GM19397 (cell line): Measurements from ENCODE around the gene CA10.

Experiments
- ATAC-seq: cut with Tn5 transposase; IDR thresholded peaks from one replicate; pipeline ENCODE4 v1.9.1; 2021; ENCODE audit warnings: mild to moderate bottlenecking, moderate library complexity; ENCODE audit not compliant: unreplicated experiment

The CA10 gene

DNA sequence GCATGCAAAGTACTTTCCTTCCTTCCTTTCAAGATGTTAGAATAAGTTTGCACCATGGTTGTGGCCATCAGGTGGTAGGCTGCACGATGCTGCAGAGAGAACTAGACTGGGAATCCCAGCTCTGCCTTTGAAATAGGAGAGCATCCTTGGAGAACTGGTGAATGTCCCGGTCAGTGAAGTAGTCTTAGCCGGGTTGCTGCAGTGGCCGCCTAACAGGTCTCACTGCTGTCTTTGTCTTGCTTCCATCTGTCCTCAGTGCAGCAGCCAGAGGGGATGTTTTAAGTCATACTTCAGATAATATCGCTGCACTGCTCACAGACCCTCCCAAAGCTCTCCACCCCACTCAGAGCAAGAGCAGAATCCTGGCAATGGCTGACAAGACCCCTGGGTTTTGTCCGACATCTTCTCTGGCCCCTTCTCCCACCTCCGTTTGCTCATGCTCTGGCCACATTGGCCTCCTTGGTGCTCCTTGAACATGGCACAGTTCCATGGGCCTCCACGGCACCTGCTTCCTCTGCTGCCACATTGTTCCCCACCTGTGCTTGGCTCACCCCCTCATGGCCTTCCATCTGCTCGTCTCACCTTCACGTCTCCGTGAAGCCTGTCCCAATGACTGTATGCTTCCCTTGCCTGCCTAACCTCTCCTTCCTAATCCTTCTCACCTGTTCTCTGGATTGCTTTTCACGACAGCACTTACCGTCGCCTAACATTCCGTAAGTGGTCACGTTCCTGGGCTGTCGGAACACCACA, 458.3 kb downstream of the CA10 start:
- ATAC-seq: no peak

DNA sequence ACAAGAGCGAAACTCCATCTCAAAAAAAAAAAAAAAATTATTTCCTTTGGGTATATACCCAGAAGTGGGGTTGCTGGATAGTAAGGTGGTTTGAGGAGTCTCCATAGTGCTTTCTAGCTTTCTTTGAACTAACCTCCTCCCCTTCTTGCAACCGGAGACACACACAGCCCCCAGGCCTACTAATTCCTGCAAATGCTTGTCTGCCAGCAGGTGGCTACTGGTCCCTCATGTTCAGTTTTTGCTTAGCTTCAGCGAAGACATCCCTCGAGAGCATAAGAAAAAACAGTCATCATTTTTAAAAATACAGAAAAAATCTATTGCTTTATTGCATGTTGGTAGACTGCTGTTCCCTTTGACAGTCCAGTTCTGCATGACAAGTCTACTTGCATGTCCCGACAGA, 459.2 kb downstream of the CA10 start:
- no peak for ATAC-seq

DNA sequence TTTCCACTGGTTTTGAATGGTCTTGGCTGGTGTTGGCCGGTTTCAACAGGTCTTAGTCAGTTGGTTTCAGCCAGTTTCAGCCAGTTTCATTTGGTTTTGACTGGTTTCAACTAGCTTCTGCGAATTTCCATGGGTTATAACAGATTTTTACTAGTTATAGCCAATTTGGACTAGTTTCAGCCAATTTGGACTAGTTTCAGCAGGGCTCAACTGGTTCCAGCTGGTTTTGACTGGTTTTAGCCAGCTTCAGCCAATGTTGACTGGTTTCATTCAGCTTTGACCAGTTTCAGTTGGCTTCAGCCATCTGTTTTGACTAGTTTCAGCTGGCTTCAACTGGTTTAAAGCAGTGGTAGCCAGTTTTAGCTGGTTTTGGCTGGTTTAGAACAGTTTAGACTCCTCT, 465.6 kb downstream of the CA10 start:
- ATAC-seq: no peak

DNA sequence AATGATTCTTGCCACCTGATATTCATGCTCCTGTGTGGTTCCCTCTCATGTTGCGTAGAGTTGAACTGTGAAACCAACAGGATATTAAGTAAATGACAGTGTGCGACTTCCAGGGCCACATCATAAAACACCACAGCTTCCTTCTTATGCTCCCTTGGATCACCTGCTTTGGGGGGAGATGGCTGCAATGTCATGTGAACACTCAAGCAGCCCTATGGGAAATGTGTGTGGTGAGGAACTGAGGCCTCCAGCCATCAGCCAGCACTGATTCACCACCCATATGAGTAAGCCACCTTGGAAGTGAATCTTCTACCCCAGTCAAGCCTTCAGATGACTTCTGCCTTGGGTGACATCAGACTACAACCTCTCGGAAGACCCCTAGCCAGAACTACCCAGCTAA, 470.6 kb downstream of the CA10 start:
- ATAC-seq: no peak

DNA sequence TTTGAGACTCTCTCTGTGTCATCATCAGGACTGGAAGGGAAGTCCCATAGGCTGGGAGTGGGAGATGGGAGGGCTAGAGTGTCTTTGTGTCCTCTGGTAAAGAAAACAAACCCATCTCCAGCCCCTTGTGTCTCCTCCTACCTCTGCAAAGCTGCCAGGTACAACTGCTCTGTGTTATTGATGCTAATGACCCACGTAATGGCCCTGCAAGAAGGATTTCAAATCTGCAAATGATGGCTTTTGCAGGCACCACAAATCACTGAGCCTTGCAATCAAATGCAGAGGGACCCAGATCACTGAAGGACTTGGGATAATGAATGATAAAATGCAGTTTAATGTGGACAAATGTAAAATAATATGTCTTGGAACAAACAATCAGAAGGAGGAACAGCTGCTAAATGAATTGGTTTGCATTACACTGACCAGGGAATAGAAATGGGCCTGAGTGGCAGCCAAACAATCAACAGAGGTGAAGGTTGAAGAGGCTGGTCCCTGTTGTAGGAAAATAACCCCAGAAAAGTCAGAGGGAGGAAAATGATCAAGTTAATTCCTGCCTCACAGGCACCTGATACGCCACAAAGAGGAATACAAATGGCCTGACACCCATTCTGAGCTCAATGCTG, 473.1 kb downstream of the CA10 start:
- no peak for ATAC-seq

DNA sequence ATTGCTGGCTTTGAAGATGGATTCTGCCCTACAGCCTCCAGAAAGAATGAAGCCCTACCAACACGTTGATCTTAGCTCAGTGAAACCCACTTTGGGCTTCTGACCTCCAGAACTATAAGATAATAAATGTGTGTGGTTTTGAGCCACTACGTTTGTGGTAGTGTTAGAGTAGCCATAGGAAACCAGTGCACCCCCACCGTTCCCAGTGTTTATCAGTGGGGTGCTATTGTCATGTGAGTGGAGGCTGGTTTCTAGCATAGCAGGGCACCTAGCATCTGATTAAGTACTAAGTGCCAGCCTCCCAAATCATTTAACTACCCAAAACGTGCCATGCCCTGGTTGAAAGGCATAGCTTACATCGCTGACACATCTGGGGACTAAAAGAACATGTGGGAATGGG, 474.3 kb downstream of the CA10 start:
- no peak for ATAC-seq

DNA sequence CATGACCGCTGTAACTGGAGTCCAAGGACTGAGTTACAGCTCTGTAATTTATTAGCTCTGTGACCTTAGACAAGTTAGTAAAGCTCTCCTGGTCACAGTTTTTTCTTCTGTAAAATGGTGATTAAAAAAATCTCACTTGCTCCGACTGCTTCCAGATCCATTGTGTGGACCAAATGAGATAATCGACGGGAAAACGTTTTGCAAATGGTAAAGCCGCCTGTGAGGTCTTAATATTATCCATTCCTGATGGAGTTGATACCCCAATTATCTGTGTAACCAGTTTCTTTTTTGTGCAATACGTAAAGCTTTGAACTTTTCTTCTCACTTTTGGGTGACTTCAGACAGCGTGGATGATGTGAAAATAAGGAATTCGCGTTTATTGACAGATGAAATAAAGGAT, 475.2 kb downstream of the CA10 start:
- no peak for ATAC-seq

DNA sequence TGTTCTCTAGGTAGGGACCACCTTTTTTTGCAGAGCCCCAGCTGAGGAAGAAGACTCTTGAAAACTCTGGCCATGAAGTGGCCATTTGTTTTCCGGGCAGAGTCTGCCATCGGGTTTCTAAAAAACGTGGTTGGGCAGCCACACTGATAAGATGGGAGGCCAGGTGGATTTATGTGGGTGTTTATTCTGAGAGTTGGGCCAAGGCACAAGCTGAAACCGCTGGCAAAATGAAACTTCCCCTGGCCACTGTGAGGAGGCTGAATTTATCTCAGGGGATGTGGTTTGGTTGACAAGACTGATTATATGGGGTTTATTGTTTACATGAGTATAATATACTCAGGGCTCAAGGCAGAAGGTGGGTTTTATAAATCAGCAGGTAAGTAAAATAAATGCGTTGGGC, 476.4 kb downstream of the CA10 start:
- ATAC-seq: no peak

DNA sequence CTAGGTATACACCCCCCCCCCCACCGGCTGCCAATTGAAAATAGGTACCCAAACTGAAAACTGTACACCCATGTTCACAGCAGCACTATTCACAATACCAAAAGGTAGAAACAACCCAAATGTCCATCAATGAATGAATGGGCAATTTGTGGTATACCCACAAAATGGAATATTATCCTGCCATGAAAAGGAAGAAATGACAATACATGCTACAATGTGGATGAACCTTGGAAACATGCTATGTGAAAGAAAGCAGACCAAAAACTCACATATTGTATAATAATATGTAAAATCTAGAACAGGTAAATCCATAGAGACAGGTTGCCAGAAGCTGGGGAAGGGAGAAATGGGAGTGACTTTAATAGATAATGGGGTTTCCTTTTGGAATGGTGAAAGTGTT, 480.6 kb downstream of the CA10 start:
- ATAC-seq: no peak

DNA sequence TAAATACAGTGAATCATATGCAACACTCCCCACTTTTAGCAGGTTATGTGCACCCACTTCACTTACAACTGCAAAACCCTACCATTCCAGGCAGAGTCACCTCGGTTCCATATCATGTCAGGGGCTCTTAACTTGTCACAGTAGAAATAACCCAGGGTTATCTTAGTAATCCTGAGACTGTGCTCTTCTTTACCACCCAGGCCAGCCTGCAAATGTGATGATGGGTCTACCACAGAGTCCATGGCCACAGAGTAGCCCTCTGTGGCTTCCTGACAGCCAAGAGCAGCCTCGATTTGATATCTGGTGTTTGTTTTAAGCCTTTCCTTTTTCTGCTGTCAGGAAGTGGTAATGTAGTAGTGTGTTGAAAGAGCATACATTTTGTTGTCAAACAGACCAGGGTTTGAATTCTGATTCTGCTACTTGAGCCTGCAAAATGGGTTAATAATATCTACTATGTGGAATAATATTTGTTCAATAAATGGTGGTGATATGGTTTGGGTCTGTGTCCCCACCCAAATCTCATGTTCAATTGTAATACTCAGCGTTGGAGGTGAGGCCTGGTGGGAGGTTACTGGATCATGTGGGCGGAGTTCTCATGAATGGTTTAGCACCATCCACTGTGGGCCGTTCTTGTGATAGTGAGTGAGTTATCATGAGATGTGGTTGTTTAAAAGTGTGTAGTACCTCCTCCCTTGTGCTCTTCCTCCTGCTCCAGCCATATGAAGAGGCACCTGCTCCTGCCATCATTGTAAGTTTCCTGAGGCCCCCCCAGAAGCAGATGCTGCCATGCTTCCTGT, 481.6 kb downstream of the CA10 start:
- ATAC-seq: no peak

DNA sequence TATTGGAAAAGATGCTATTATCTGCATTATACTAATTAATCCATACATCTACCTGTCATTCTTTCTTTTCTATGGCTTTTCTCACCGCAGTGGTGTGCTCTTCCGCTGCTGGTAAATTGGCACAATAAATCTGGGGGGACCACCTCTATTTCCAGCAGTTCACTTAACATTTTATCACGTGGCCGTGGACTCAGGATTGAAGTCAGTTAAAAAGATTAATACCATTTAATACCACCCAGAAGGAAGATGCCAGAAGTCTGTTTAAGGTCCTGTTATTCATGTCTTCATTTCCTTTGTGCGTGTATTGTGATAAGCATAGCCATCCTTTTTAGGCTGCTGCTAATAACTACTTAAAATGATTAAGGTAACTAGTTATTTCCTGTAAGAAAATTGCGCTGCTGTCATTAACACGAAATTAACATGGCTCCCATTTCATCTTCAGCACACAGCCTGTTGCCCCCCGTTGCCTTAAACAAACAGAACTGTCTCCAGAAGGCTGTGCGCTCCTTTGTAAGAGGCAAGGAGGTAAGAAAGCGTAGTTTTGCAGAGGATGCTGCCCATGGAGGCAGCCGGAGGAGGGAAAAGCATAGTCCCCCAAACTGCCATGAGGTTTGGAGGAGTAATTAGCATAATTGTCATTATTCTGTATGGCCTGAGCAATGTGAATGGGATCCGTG, 483.8 kb downstream of the CA10 start:
- no peak for ATAC-seq

DNA sequence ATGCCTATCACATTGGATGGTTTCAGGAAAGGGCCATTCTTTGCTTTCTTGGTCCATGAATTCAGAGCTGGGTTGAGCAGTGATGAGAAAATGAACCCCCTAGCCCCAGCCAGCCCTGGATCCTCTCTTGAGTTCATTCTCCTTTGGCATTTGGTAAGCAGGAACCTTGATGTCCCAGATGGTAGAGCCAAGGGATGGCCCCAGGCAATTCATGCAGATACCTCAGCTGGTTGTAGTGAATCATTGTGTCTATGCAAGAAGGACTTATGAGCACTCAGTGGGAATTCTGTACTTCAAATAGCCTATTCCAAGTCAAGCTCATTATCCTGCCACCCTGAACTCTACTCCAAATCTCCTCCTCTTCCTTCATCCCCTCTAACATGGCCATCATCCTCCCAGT, 485.4 kb downstream of the CA10 start:
- no peak for ATAC-seq

DNA sequence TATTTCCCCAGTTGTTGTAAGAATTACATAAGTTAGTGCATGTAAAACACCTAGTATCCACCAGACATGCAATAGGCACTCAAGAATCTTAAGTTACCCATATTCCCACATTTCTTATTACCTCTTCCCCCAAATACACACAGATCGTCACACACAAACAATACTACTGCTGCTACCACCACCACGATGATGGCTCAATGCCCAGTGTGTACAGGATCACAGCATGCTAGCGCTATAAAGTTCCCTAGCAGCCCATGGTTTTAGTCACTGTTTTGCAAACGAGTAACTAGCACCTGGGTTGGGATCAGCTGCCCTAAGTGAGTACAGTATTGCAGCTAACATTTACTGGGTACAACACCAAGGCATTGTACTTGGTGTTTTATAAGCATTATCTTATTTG, 486.4 kb downstream of the CA10 start:
- no peak for ATAC-seq

DNA sequence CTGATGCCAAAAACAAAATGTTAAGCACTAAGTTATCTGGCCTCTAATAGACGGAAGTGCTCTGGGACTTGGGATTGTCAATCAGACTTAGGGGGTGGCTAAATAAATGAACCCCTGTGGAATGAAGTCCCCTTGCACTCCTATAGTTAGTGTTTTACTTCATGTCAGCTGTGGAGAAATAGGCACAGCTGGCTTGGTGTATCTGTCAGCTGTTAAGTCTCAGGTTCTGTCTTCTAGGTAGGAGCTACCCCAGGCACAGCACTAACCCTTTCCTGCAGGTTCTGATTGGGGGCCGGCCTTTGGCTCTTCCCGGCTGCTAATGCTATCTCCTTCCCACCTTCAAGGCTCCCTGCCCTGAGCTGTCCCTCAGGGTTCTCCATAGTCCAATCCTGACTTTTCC, 487.6 kb downstream of the CA10 start:
- no peak for ATAC-seq

DNA sequence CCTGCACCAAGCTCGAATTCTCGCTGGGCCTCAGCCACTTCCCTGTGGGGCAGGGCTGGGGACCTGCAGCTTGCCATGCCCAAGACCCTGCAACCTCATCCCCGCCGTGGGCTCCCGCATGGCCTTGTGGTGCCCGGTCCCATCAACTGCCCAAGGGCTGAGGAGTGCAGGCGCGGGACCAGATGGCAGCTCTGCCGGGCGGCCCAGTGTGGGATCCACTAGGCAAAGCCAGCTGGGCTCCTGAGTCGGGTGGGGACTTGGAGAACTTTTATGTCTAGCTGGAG, 489.6 kb downstream of the CA10 start:
- no peak for ATAC-seq

DNA sequence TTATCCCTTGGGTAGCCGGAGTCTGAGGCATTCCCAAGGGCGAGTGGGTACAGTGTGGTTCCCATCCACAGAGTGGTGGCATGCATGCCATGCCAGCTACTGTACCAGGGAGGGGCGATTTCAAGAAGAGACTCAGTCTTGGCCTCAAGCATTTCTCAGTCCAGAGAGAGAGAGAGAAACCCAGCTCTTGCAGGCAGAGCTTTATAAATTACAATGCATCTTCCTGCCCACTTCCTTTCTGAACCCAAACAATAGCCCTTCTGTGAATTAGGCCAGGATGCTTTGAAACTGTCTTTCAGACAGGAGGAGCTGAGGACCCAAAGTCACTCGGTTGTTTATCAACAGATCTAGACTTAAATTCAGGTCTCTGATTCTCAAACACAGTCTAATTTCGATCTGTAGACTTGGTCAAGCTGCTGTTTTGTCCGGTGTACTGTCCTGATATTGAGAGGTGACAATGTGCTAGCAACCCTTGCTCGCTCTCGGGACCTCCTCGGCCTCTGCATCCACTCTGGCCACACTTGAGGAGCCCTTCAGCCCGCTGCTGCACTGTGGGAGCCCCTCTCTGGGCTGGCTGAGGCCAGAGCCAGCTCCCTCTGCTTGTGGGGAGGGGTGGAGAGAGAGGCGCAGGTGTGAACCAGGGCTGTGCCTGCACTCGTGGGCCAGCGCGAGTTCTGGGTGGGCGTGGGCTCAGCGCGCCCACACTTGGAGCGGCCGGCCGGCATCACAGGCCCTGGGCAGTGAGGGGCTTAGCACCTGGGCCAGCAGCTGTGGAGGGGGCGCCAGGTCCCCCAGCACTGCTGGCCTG, 490.2 kb downstream of the CA10 start:
- no peak for ATAC-seq

DNA sequence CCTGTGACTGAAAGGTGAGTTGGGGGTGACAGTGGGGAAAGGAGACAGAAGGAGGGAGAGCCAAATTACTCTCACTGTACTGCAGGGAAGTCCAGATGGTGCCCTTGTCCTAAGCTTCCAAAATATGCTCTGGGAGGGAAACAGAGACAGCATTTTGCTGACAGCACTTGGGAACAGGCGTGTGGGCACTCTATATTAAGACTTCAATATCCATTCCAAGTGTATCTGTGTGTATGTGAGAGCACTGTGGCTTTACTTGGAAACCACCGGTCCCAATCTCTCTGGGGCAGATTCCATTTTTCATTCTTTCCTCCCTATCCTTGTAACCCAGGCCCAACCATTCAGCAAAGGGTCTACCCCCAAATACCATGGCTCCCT, 490.8 kb downstream of the CA10 start:
- no peak for ATAC-seq

DNA sequence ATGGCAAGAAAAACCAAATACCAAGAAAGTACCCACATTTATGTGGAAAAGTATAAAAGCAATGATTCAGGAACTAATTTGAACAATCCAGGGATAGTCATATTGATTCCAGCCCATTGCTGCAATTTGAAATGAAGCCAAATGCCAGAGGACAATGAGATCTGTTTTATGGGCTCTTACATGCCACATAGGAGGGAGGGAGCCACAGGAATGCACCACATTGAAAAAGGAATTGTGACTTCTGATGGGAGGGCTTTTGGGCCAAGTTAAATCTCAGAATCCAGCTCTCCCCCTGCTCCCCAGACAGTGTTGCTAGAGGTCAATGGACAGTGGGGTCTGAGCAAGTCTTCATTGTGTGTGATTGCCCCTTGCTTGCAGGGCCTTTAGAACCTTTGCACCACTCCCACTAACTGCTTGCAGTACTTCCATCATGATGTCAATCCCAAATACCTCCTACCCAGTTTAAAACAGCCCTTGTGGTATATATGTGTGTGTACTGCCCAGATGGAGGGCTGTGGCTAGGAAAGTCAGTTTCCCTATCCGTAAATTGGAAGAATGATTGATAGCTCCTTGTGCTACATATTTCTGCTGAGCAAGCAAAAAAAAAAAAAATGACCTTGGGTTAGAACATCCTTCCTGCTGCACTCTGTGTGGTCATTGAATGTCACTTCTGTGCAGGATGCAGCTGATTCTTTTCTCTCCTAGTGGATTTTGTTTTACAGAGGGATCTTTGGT, 491.4 kb downstream of the CA10 start:
- no peak for ATAC-seq

DNA sequence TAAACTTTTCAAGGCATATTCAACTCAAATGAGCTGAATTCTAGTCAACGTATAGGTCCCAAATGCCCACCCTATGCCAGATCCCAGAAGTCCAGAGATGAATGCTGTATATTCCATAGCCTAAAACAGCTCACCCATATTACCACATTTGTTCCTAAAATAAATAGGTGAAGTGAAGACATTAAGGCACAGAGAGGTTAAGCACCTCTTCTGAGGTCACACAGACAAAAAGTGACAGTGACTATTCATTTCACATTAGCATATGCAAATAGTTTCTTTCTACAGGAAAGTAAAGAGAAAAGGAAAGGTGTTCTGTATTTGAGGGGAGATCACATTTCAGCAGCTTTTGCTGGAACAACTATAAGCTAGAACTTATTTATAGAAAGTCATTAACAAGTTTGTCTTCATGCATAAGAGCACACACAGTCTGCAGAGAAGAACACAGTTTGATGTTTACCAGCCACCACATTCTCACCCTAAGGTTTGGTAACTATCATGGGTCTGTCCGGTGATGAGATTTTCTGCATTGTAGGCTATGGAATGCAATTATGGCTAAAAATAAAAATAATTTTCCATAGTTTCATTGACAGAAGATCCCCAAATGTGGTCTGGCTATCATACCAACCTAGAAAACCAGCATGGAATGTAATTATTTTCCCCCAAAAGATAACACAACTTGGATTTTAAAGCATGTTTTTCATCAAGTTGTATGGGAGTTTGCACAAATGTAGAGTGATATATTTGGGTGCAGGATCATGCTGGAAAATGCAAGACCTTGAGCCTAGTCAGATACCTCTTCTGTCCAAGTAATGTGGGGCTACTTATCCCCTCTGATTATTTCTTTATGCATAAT, 496.1 kb downstream of the CA10 start:
- no peak for ATAC-seq
